Measurements from ENCODE around the gene SLC35F1.

Gene SLC35F1

DNA sequence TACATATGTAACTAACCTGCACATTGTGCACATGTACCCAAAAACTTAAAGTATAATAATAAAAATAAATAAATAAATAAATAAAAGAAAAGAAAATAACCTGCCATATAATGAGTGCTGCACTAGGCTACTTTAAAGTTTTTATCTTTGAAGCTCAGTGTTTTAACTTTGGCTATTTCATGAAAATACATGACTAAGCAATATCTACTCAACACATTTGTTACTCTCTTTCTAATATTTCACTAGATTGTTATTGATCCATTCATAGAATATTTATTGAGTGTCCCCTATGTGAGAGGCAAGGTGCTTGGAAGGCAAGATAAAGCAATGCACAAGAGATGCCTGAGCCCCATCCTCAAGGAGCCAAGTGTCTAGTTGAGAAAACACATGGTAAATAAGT lies 221.7 kb downstream of the SLC35F1 start:
- TF ChIP-seq BACH2 (CRISPR knock-in tag; IDR thresholded peaks at IDR 0.05; ENCODE audit: borderline replicate concordance) (no peak), PATZ1 (CRISPR knock-in tag; IDR thresholded peaks at IDR 0.05; ENCODE audit: borderline replicate concordance) (no peak), SNAI2 (CRISPR knock-in tag; IDR thresholded peaks at IDR 0.05) (no peak), ZNF565 (CRISPR knock-in tag; conservative IDR thresholded peaks at IDR 0.05; ENCODE audit: low read depth) (no peak)
- ATAC-seq = no peak

GRCh38 chr6:118134206-118134605 lies 227.1 kb downstream of the SLC35F1 start:
- TF ChIP-seq PPARA (CRISPR knock-in tag; IDR thresholded peaks at IDR 0.05; ENCODE audit: borderline replicate concordance) = no peak
- no peak for TF ChIP-seq TSHZ2 (CRISPR knock-in tag; IDR thresholded peaks at IDR 0.05)
- TF ChIP-seq ESRRG (CRISPR knock-in tag; IDR thresholded peaks at IDR 0.05) = no peak
- TF ChIP-seq ZNF565 (CRISPR knock-in tag; conservative IDR thresholded peaks at IDR 0.05; ENCODE audit: low read depth) = no peak
- no peak for TF ChIP-seq ARNTL (CRISPR knock-in tag; IDR thresholded peaks at IDR 0.05; ENCODE audit: borderline replicate concordance, low read depth)
- no peak for TF ChIP-seq CREB5 (CRISPR knock-in tag; IDR thresholded peaks at IDR 0.05; ENCODE audit: low read depth)
- no peak for TF ChIP-seq ZC3H10 (CRISPR knock-in tag; IDR thresholded peaks at IDR 0.05)
- no peak for TF ChIP-seq ZFP3 (CRISPR knock-in tag; IDR thresholded peaks at IDR 0.05)
- no peak for ATAC-seq

DNA sequence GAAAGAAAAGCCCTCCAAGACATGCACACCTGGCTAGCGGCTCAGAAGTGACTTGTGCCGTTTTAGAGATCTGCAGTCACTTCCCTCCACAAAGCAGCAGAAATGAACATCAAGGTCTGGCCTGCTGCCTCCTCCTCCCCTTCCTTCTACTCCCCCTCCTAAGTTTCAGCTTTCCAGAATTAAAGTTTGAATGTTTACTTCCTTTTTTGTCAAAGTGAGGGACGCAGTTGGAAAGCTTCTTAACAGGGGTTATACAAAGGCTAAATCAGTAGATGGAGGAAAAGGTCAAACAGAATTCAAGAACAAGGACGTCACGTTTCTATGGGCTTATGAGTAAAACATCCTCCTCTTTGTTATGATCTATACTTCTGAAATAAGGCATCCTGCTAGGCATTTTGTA lies 227.7 kb downstream of the SLC35F1 start:
- no peak for TF ChIP-seq TCF4 (CRISPR knock-in tag; IDR thresholded peaks at IDR 0.05; ENCODE audit: borderline replicate concordance)
- TF ChIP-seq GLIS3 (CRISPR knock-in tag; IDR thresholded peaks at IDR 0.05) = no peak
- no peak for TF ChIP-seq SNAI2 (CRISPR knock-in tag; IDR thresholded peaks at IDR 0.05)
- TF ChIP-seq RARB (CRISPR knock-in tag; IDR thresholded peaks at IDR 0.05) = no peak
- TF ChIP-seq ZNF565 (CRISPR knock-in tag; conservative IDR thresholded peaks at IDR 0.05; ENCODE audit: low read depth) = no peak
- TF ChIP-seq ESRRG (CRISPR knock-in tag; IDR thresholded peaks at IDR 0.05) = no peak
- TF ChIP-seq ZNF8 (CRISPR knock-in tag; IDR thresholded peaks at IDR 0.05) = no peak
- TF ChIP-seq ISL1 (CRISPR knock-in tag; IDR thresholded peaks at IDR 0.05) = no peak
- TF ChIP-seq ZNF70 (CRISPR knock-in tag; IDR thresholded peaks at IDR 0.05) = no peak
- no peak for TF ChIP-seq ARNTL (CRISPR knock-in tag; IDR thresholded peaks at IDR 0.05; ENCODE audit: borderline replicate concordance, low read depth)
- no peak for TF ChIP-seq PATZ1 (CRISPR knock-in tag; IDR thresholded peaks at IDR 0.05; ENCODE audit: borderline replicate concordance)

GRCh38 chr6:118135371-118135770 lies 228.3 kb downstream of the SLC35F1 start:
- no peak for ATAC-seq
- no peak for TF ChIP-seq BACH2 (CRISPR knock-in tag; IDR thresholded peaks at IDR 0.05; ENCODE audit: borderline replicate concordance)
- TF ChIP-seq SNAI2 (CRISPR knock-in tag; IDR thresholded peaks at IDR 0.05) = no peak
- TF ChIP-seq ZNF565 (CRISPR knock-in tag; conservative IDR thresholded peaks at IDR 0.05; ENCODE audit: low read depth) = no peak
- no peak for TF ChIP-seq CSDC2 (CRISPR knock-in tag; IDR thresholded peaks at IDR 0.05)
- no peak for TF ChIP-seq ZNF70 (CRISPR knock-in tag; IDR thresholded peaks at IDR 0.05)
- no peak for TF ChIP-seq TOX (CRISPR knock-in tag; IDR thresholded peaks at IDR 0.05; ENCODE audit: borderline replicate concordance)
- no peak for TF ChIP-seq OSR1 (CRISPR knock-in tag; IDR thresholded peaks at IDR 0.05)
- no peak for TF ChIP-seq PATZ1 (CRISPR knock-in tag; IDR thresholded peaks at IDR 0.05; ENCODE audit: borderline replicate concordance)
- TF ChIP-seq ISL1 (CRISPR knock-in tag; IDR thresholded peaks at IDR 0.05) = no peak
- no peak for TF ChIP-seq PPARA (CRISPR knock-in tag; IDR thresholded peaks at IDR 0.05; ENCODE audit: borderline replicate concordance)
- TF ChIP-seq ZFP30 (CRISPR knock-in tag; IDR thresholded peaks at IDR 0.05) = no peak
- TF ChIP-seq ZFP3 (CRISPR knock-in tag; IDR thresholded peaks at IDR 0.05) = no peak
- TF ChIP-seq, protein P1, sequence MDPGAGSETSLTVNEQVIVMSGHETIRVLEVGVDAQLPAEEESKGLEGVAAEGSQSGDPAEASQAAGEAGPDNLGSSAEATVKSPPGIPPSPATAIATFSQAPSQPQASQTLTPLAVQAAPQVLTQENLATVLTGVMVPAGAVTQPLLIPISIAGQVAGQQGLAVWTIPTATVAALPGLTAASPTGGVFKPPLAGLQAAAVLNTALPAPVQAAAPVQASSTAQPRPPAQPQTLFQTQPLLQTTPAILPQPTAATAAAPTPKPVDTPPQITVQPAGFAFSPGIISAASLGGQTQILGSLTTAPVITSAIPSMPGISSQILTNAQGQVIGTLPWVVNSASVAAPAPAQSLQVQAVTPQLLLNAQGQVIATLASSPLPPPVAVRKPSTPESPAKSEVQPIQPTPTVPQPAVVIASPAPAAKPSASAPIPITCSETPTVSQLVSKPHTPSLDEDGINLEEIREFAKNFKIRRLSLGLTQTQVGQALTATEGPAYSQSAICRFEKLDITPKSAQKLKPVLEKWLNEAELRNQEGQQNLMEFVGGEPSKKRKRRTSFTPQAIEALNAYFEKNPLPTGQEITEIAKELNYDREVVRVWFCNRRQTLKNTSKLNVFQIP (CRISPR knock-in tag; IDR thresholded peaks at IDR 0.05; ENCODE audit: borderline replicate concordance, low read depth) = no peak
- TF ChIP-seq ESRRG (CRISPR knock-in tag; IDR thresholded peaks at IDR 0.05) = no peak
- no peak for TF ChIP-seq GLIS3 (CRISPR knock-in tag; IDR thresholded peaks at IDR 0.05)
- TF ChIP-seq ARNTL (CRISPR knock-in tag; IDR thresholded peaks at IDR 0.05; ENCODE audit: borderline replicate concordance, low read depth) = no peak
- no peak for TF ChIP-seq ZNF8 (CRISPR knock-in tag; IDR thresholded peaks at IDR 0.05)
- TF ChIP-seq ZC3H10 (CRISPR knock-in tag; IDR thresholded peaks at IDR 0.05) = no peak

More for the DNA sequence above, 227.7 kb downstream of the SLC35F1 start:
- ATAC-seq = no peak
